SW 1271 (cell line): Measurements from ENCODE around the gene YBEY.

ENCODE experiments used
- DNase-seq, 2 experiments: peaks; one replicate each; lab custom pipeline; 2025; lab: John Stamatoyannopoulos, UW

Gene YBEY

DNA sequence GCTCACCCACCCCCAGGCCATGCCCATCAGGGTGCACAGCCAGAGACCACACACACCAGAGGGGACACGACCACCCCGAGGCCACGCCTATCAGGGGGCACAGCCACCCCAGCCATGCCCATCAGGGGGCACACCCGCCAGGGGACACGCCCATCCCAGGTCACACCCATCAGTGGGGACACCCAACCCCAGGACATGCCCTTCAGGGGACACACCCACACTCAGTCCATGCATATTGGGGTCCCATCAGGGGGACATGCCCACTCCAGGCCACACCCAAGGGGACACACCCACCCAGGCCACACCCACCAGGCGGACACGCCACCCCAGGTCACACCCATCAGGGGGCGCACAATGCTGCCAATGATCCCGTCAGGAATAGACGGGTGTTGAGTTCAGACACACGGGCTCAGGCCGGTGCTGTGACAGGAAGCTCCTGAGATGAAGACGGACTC lies 21.4 kb upstream of the YBEY start:
- no peak for DNase-seq

DNA sequence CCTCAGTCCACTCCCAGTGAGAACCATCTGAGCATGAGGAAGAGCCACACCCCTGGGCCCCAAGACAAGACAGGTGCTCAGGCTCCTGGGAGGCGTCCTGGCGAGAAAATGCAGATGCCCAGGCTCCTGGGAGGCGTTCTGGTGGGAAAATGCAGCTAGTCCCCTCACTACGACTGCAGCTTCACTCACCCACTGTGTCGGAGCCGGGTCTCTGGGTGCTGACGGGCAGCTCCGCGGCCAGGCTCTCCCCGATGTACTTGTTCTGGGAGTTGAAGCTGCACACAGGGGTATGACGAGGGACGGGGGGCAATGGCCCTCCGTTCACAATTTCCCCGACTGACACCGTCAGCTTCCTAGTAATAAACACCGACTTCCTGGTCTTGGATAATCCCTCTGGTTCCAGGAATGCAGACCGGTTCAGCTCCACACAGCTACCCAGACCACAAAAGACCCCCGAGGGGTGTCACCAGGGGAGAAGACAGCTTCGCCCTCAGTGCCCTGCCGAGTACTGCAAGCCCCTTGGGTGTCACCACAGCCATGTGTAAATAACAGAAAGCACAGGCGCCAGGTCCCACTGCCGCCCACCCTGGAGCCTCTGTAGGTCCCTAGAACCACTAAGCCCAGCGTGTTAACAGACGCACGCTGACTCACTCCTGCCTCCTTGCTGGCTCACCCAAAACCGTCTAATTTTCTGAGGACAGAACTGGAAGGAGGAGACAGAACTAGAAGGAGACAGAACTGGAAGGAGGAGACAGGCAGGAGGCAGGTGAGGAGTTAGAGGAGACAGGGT lies 20.2 kb upstream of the YBEY start:
- DNase-seq, result no peak

DNA sequence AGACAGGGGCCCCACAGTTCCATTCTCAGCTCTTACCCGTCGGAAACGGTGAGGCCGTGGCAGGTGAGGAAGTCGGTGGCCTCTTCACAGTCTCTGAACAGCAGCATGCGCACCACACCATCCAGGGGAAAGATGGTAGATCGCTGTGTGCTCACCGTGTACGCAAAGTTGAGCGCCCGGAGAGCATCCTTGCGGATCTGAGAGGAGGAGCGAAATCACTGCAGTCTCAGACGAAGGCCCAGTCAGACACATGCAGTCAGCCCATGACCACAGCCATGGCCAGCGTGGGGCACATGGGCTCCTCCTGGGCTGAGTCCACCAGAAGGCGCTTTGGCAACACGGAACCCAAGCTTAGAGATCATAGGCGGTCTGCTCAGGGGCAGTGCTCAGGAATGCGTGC lies 19.2 kb upstream of the YBEY start:
- no peak for DNase-seq

DNA sequence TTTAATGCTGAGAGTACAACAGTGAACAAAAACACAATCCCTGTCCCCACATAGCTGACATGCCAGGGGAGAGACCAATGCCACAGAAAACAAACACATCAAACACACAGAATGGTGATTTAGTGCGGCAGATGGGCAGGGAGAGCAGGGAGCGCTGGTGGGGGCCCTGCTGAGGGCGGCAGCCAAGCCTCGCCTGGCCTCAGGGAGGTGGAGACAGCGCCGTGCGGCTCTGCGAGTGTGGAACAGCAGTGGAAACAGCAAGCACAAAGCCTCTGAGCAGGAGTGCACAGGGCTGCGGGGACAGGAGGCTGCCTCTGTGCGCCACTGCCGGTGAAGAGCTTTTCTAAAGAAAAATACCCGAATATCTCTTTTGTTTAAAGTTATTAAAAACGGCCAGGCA lies 17.8 kb upstream of the YBEY start:
- no peak for DNase-seq

DNA sequence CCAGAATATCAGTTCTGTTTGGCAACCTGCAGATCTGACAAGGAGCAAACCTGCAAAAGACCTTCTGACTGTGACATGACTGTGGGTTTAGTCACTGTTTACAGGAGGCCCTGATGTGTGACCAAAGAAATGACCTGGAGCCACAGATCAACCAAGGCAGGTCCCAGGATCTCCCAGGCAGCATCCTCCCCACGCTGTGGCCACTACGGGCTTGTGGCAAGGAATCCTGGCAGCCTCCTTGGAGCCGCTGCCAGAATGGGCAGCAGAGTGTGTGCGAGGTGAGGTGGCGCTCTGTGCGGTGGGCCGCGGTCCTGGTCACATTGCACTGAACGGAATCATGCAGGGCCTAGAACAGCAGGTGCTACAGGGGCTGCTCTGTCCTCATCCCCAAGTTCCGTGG lies 16.7 kb upstream of the YBEY start:
- no peak for DNase-seq

DNA sequence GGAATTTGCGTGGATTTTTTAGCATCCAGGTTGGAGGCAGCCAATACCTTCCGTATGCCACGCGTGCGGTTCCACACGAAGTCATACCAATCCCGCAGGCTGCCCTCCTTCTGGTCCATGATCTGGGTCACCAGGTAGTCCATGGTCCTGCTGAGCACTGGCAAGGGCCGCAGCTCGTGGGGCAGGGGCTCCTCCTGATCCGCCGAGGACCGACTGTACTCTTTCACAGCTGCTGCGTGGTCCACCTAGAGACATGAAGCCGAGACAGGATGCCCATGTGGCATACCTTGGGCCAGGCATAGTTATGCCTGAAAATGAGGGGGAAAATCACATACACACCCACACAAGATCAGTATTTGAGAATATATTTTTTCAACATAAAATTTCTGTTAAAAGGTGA lies 12.8 kb upstream of the YBEY start:
- DNase-seq, result no peak

DNA sequence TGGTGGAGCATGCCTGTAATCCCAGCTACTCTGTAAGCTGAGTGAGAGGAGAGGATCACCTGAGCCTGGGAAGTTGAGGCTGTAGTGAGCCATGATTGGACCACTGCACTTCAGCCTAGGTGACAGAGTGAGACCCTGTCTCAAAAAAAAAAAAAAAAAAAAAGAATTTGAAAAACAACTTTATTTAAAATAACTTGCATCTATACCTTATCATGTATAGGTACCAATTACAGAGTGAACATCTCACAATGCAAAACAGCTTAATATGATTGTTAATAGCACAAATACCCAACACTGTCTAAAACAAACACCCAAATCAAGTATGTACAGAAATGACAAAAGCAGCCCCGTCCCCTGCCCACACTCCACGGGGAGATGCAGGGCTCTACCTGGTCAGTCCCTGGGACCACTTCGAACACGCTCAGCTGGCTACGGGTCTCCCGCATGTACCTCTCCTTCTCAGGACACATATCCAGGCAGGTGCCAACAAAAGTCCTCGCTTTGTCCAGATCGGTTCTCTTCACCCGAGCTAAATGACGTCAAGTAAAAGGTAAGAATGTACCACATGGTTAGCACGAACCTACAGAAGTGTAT lies 11.2 kb upstream of the YBEY start:
- no peak for DNase-seq

DNA sequence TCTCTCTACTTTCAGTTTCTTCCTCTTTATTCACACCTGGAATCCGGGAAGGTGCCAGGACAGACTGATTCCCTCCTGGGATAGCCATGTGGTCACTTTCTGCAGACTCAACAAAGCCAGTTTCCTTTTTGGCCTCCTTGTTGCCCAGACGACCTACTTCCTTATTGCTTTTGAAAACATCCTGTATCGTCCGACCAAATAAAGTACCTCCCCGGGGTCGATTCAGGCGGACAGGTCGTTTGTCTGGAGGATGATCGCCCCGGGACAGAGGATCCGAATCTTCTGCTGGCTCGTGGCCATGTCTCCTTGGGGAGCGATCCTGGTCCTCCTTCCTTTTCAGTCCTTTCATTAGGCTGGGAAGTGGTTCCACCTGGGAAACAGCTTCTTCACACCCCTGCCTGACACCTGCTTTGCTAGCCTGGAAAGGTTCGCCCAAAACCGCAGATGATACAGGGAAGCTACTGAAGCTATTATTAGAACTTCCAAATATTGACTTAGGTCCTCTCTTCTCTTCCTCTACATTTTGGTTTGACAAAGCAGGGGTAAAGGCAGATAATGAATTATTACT lies 2.0 kb upstream of the YBEY start:
- DNase-seq, result no peak

DNA sequence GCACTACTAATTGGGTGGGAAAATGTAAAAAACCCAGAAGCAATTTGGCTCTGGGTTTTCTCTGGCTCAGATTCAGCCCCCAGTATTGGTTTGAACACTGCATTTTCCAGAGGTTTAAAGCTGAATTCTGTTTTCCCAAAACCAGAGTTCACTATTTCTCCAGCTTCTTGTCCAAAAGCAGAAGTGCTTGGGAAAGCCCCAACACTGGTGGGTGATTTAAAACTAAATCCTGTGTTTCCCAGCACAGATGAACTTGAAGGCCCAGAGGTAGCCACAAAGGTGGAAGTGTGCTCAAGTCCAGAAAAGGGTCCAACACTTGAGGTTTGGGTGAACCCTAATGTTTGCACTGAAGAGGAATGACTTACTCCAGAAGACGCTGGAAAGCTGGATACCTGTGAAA lies 1.4 kb upstream of the YBEY start:
- no peak for DNase-seq

DNA sequence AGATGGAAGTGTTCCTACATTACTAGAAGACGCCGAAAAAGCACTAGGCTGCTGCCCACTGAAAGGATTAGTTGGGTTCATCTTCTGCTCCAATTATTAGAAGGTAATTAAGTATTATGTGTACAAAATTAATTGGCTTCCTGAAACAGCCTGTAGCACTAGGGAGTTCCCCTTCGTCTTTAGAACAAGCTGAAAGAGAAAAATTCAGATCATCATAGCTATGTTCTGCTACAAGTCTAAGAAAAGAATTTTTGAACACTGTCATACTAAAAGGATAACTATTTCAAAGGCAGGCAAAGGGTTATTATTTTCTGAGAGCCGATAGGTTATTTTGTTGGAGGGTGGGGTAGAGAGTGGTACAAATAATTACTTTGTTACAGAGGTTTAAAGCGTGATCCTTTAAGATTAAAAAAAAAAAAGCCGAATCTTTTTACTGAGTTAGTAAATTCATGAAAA lies 908 bp upstream of the YBEY start, which contains the start of gene MCM3AP:
TSS of gene MCM3AP (minus strand) at position 406 of the 456 bp plus-strand sequence. CDS start at position 81, 325 bp downstream.
- no peak for DNase-seq

DNA sequence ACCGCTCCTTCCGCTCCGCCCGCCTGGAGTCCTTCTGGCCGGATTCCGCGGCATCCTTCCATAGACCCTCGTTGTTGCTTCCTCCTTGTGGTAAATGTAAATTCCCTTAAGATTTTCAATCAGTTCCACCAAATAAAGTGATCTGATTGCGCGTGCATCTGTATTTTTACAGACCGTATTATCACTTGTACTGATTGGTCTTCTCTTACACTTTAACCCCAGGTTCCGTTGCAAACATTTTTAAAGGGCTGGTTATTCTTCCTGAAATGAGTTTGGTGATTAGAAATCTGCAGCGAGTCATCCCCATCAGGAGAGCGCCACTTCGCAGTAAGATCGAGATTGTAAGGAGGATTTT lies 483 bp downstream of the YBEY start:
- no peak for DNase-seq

DNA sequence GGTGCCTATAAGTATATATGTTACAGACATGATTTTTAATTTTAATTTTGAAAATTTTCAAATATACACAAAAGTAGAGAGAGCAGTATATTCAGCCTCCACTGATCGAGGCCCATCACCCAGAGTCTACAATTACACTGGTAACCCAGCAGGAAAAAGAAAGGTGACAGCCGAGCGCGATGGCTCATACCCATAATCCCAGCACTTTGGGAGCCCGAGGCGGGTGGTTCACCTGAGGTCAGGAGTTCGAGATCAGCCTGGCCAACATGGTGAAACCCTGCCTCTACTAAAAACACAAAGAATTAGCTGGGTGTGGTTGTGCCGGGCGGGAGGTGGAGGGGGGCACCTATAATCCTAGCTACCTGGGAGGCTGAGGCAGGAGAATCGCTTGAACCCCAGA lies 1.4 kb downstream of the YBEY start:
- no peak for DNase-seq

DNA sequence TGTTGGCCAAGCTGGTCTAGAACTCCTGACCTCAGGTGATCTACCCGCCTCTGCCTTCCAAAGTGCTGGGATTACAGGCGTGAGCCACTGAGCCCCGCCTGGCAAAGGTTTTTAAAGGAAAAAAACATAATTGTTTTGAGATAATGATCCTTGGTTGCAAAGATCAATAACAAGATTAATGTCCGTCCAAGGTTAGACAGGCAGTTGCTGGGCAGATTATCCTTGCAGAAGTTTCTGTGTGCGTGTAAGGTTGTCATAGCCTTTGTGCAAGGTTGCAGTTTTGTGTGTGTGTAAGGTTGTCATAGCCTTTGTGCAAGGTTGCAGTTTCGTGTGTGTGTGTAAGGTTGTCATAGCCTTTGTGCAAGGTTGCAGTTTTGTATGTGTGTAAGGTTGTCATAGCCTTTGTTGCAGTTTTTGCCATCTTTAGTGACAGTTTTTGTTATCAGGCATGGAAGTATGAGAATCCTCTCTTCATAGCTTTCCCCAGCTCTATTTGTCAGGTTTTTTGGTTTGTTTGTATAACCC lies 3.6 kb downstream of the YBEY start:
- DNase-seq, result no peak

DNA sequence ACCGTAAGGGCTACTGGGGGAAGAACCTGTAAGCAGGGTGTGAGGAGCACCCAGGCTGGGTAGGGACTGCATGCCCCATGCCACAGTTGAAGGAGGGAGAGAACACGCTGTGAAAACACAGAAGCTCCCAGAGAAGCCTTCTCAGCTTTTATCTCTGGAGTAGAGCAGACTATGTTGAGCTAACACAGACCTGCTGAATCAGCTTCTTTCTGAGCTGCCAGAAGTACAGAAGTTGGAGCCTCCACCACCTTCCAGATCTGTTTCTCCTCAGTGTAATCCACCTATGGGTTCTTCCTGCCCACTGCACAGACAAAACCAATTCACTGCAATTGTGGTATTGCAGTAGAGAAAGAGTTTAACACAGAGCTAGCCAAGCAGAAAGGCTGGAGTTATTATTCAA lies 5.4 kb downstream of the YBEY start:
- DNase-seq, result no peak

DNA sequence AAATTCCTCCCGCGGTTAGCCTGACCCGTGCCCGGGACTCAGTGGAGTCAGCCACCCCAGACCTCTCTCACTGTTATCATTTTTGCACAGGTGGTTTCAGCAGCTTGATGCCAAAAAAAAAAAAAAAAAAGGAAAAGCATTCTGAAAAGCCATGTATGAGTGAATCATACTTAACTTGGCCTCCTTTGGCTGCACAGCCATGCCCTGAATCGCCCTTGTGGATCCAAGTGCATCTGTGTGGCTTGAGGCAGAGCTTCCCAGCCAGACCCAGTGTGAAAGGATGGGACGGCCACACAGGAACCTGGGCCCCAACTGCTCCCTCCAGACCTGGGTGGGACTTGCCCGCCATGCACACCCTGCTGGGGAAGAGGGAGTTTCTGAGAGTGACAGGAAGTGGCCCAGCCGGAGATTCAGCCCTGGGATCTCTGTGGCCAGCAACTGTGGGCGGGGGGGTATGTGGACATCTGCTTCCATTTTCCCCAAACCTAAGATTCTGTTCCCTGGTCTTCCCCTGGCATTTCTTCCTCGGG lies 8.6 kb downstream of the YBEY start:
- peak in 1 of 2 experiments; percentile 15 for DNase-seq

DNA sequence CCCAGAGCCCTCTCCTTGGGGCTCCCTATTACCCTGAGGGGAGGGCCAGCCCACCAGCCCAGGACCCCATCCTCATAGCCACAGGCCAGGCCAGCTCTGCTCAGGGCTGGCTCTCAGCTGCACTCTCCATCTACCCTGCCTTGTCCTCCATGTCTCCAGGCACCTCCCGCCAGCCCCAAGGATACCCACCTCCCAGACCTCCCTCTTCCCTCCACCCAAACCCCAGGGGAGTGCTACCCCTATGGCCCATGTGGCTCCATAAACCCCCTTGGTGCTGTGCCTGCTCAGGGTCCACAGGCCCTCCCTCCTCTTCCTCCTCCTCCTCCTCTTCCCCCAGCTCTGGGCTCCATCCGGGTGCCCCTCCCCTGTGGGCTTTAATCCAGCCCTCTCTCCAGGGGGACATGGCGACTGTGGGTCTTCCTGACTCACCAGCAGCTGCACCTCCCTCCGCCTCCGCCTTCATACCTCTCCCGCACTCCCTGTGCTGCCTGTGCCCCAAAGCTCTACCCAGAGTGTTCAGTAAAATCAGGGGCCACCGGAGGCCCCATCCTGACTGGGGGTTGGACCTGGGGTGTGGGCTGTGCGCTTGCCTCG lies 9.1 kb downstream of the YBEY start:
- DNase-seq, result no peak

DNA sequence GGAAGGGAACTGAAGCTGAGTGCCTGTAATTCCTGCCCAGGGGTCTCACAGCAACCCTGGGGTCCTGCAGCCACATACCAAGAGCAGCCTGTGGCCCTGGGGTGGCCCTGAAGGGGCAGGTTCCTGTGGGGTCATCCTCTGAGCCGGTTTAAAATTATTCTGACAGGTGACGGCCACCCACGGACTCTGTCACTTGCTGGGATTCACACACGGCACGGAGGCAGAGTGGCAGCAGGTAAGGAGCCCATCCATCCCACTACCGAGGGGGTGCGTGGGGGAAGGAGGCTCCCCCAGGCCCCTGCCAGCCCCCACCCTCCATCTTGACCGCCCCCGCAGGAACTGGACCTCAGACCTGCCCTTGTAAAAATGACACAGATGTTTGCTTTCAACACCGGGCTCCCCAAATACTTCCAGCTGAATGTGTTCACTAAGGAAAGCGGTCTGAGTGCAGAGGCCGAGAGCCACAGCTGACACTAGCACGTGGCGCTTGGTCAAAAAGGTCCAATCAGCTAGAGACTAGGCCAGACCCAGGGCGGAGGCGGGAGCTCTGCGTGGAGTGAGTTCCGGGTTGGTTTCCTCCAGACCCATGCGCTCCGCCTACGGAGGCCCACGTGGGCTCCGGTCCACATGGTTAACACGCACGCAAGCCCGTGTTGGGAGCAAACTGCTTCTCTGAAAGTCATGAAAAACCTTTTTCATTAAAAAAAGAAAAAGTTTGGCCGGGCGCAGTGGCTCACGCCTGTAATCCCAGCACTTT lies 10.0 kb downstream of the YBEY start:
- DNase-seq, result no peak

DNA sequence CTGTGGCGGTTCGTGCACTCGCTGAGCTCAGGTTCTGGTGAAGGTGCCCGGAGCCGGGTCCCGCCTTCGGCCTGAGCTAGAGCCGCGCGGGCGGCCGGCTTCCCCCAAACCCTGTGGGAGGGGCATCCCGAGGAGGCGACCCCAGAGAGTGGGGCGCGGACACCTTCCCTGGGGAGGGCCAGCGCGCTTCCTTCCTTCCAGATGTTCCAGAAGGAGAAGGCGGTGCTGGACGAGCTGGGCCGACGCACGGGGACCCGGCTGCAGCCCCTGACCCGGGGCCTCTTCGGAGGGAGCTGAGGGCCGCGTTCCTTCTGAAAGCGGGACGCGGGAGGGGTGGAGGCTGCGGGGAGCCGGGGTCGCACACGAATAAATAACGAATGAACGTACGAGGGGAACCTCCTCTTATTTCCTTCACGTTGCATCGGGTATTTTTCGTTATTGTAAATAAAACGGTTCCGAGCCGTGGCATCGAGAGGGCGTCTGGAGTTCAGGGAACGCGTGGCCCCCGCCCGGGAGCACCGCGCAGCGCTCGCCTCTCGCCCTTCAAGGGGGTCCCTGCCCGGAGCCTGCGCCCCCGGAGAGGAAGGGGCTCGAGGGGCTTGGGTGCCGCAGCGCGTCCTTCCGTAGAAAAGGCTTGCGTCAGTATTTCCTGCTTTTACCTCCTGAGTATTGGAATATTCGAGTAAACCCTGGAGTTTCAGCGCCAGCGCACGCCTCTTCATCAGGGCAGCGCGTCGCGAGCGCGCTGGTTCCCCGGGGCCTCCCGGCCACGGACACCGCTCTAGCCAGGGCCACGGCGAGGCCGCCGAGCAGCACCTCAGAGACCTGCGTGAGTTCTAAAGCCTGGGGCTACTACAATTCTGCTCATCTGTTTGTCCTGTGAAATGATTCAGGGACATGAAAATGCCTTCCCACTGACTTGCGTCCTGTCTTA lies 11.5 kb downstream of the YBEY start:
- no peak for DNase-seq

DNA sequence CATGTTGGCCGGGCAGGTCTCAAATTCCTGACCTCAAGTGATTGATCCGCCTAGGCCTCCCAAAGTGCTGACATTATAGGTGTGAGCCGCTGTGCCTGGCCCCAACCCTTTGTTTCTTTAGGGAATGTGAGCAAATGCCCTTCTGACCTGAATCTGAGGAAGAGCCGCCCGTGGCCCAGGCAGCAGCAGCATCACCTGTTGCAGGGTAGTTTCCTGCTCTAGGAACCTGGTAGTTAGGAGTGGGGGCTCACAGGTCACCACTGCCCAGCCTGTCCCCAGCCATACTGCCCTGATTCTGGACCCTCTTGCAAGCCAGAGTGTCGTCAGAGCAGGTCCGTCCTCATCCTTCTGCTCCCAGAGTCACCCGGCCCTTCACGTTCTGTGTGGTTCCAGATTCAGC lies 13.0 kb downstream of the YBEY start:
- no peak for DNase-seq

DNA sequence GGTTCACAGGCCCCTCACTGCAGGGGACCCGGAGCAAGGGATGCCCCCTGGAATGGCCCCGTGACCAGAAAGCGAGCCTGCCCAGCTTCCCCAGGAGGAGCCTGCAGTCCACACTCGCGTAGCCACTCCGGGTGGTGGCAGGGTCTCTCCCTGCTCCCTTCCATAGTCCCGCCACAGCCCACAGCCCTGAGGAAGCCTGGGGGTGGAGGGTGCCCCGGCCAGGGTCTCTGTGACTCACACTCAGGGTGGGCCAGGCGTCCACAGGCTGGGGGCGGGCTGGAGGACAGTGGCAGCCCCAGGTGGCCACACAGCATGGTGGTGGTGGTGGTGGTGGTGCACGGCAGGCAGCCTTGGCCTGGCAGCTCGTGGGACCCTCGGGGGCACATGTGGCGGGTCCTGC lies 15.6 kb downstream of the YBEY start:
- no peak for DNase-seq

DNA sequence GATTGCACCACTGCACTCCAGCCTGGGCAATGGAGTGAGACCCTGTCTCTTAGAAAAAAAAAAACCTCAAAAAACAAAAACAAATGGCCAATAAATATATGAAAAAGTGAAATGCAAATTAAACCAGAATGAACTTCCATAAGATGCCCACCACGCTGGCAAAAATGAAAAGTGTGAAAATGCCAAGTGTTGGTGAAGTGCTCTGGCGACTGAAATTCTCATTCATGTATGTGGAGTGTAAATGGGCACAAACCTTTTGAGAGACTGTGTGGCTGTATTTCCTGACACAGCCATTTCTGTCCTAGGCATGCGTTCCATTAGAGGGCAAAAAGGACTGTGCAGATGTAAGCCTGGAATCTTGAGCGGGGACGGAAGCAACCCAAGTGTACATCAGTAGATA lies 18.3 kb downstream of the YBEY start:
- no peak for DNase-seq
